K562 (cell line): ENCODE results near the gene SYT1. TPM values are rescaled to one million over a fixed set of nuclear protein-coding genes. Genes with fewer than 3 reads are reported as not detected.

ENCODE experiments used
- ATAC-seq: fragments of 200-7000 bp; cut with Tn5 transposase; 3 replicates; pipeline ENCODE4 v1.9.1; 2020; ENCODE audit warnings: moderate library complexity
- BruUV-seq: library from RNA; stranded (reverse); fragments of 400-500 nt; replicated peaks from 2 replicates; lab custom pipeline; 2021; lab: Mats Ljungman, UMichigan
- CTCF ChIA-PET: fragments of 300-600 bp; formaldehyde crosslinking; extraction: SDS; loops from one replicate; lab custom pipeline; 2021; ENCODE audit warnings: low intra/inter-chr PET ratio; lab: Yijun Ruan, JAX
- POLR2A ChIA-PET: fragments of 300-600, 350-650 bp; sonication (Branson Sonifier 250); formaldehyde crosslinking; extraction: SDS; loops from one replicate; lab custom pipeline; 2021; ENCODE audit warnings: antibody characterized with exemption, inconsistent platforms; lab: Yijun Ruan, JAX
- DNase-seq, 4 experiments: peaks; one replicate each; pipeline versions ENCODE4 v3.0.0 to v3.0.0-alpha.2; 2011 to 2018; ENCODE audit warnings: low spot score in 3 of 4, mixed read lengths in 3 of 4; ENCODE audit errors: extremely low read depth in 1 of 4
- FAIRE-seq: peaks from 2 replicates; lab custom pipeline; 2011; peaks lifted over from hg19 to GRCh38; lab: Jason Lieb, UNC
- H2AFZ ChIP-seq: 2 replicates; pipeline ENCODE4 v1.6.0; 2011; ENCODE audit warnings: low read depth, low read length, control low read depth, inconsistent platforms
- H3K27ac ChIP-seq: fragments of 200-600 bp; 3 replicates; pipeline ENCODE4 v1.8.0; 2011; ENCODE audit warnings: low read depth, mild to moderate bottlenecking, control low read depth, inconsistent platforms, low read length, moderate library complexity, mixed read lengths; ENCODE audit errors: extremely low read depth
- H3K27me3 ChIP-seq, 2 experiments: fragments of 300-600 bp in 1 of 2; 2 replicates in 1 of 2; 3 replicates in 1 of 2; pipeline versions ENCODE4 v1.6.0 to v1.8.0; 2011; ENCODE audit warnings: inconsistent platforms in 2 of 2, low read length in 2 of 2, mild to moderate bottlenecking in 1 of 2, mixed read lengths in 1 of 2, moderate library complexity in 1 of 2; ENCODE audit not compliant: control insufficient read depth in 2 of 2, insufficient read depth in 2 of 2
- H3K36me3 ChIP-seq: fragments of 300-600 bp; 3 replicates; pipeline ENCODE4 v1.8.0; 2011; ENCODE audit warnings: mild to moderate bottlenecking, low read length, inconsistent platforms; ENCODE audit not compliant: control insufficient read depth, insufficient read depth
- H3K4me1 ChIP-seq, 2 experiments: fragments of 200-600 bp in 1 of 2; replicated peaks in 1 of 2; 2 replicates in 1 of 2; 3 replicates in 1 of 2; pipeline versions ENCODE4 v1.5.1 to v1.8.0; 2011; ENCODE audit warnings: inconsistent platforms in 2 of 2, low read length in 2 of 2, mild to moderate bottlenecking in 1 of 2, mixed read lengths in 1 of 2, moderate library complexity in 1 of 2; ENCODE audit not compliant: control insufficient read depth in 2 of 2, insufficient read depth in 2 of 2
- H3K4me2 ChIP-seq: 2 replicates; pipeline ENCODE4 v1.6.1; 2011; ENCODE audit warnings: low read length, control low read depth, inconsistent platforms, mixed read lengths; ENCODE audit not compliant: insufficient read depth
- H3K4me3 ChIP-seq: fragments of 200-600 bp; sonication (generic), shearing (Covaris generic); 2 replicates; pipeline ENCODE4 v1.5.1; 2016; ENCODE audit warnings: control low read depth, inconsistent platforms
- H3K79me2 ChIP-seq: fragments of 200-600 bp; 3 replicates; pipeline ENCODE4 v1.8.0; 2011; ENCODE audit warnings: low read length, inconsistent platforms; ENCODE audit not compliant: control insufficient read depth, insufficient read depth
- H3K9ac ChIP-seq, 2 experiments: 2 replicates each; pipeline versions ENCODE4 v1.6.0 to v1.6.1; 2011; ENCODE audit warnings: low read depth in 2 of 2, low read length in 2 of 2, control low read depth in 1 of 2, inconsistent platforms in 1 of 2, mild to moderate bottlenecking in 1 of 2, mixed read lengths in 1 of 2; ENCODE audit not compliant: insufficient read depth in 1 of 2
- H3K9me1 ChIP-seq: one replicate; pipeline ENCODE4 v1.6.0; 2011; ENCODE audit warnings: inconsistent platforms, mild to moderate bottlenecking, low read length, moderate library complexity; ENCODE audit not compliant: control insufficient read depth, insufficient read depth
- H3K9me3 ChIP-seq: replicated peaks from 2 replicates; pipeline ENCODE4 v1.5.1; 2011; ENCODE audit warnings: low read depth, low read length, inconsistent platforms; ENCODE audit not compliant: control insufficient read depth, insufficient read depth
- H4K20me1 ChIP-seq: replicated peaks from 2 replicates; pipeline ENCODE4 v1.6.1; 2011; ENCODE audit warnings: low read length, inconsistent platforms, mixed read lengths; ENCODE audit not compliant: control insufficient read depth, insufficient read depth
- BCOR ChIP-seq: fragments of 450-650 bp; IDR thresholded peaks from 2 replicates; pipeline ENCODE4 v1.6.1; 2016
- JUND ChIP-seq, 2 experiments: IDR thresholded peaks; 2 replicates in 1 of 2; 3 replicates in 1 of 2; pipeline ENCODE4 v1.6.1; 2011; ENCODE audit warnings: borderline replicate concordance in 2 of 2, low read depth in 2 of 2, low read length in 2 of 2, improper control_type of control experiment in 1 of 2, missing biosample characterization in 1 of 2, missing genetic modification characterization in 1 of 2, missing genetic modification reagents in 1 of 2
- NR3C1 ChIP-seq: sonication (generic); formaldehyde crosslinking; IDR thresholded peaks from 2 replicates; pipeline ENCODE4 v1.8.1; 2022; ENCODE audit warnings: missing genetic modification reagents
- POLR2G ChIP-seq: fragments of 200-400 bp; formaldehyde crosslinking; IDR thresholded peaks from 2 replicates; pipeline ENCODE4 v1.6.1; 2017; ENCODE audit warnings: low read depth, mild to moderate bottlenecking, antibody characterized with exemption, low read length, moderate library complexity
- PTTG1 ChIP-seq: fragments of 450-650 bp; IDR thresholded peaks from 2 replicates; pipeline ENCODE4 v1.6.1; 2016; ENCODE audit warnings: low read depth, mild to moderate bottlenecking, missing genetic modification characterization, missing compliant biosample characterization
- TEAD2 ChIP-seq: fragments of 450-650 bp; IDR thresholded peaks from 2 replicates; pipeline ENCODE4 v1.6.1; 2016; ENCODE audit warnings: missing genetic modification characterization, control low read depth, missing compliant biosample characterization
- ZKSCAN3 ChIP-seq: fragments of 250-450 bp; sonication (Bioruptor Pico); IDR thresholded peaks from 2 replicates; pipeline ENCODE4 v1.4.0; 2020
- ZMIZ1 ChIP-seq, 2 experiments: fragments of 150-350 bp in 1 of 2; IDR thresholded peaks; 2 replicates each; pipeline ENCODE4 v1.6.1; 2012 to 2016; ENCODE audit warnings: low read depth in 2 of 2, low read length in 2 of 2, mild to moderate bottlenecking in 1 of 2, moderate library complexity in 1 of 2
- WGBS: fragments of 100-300 bp; shearing (Covaris generic); methylation state at CpG from one replicate; pipeline ENCODE4 v1.1.6; 2016; ENCODE audit warnings: low coverage, mixed read lengths; ENCODE audit not compliant: insufficient coverage; ENCODE audit errors: missing lambda C conversion rate; 5-methylcytosine and 5-hydroxymethylcytosine counted together
- in situ Hi-C: fragments of 300-500 bp; cut with MboI; formaldehyde crosslinking; loops from 4 replicates; pipeline ENCODE4 v1.15.0; 2018; ENCODE audit warnings: inconsistent platforms, mixed read lengths
- intact Hi-C: fragments of 100-400 bp; cut with micrococcal nuclease; formaldehyde crosslinking; loops from 2 replicates; pipeline ENCODE4 v1.14.2; 2022
- polyA plus RNA-seq, 8 experiments: library from polyadenylated mRNA; depleted of rRNA in 4 of 8; stranded (reverse) in 5 of 8; unstranded in 3 of 8; fragments of >200 nt; fragmentation: Nextera tagmentation in 2 of 8; fragmentation: Illumina TruSeq in 1 of 8; extraction: Ambion mirVana in 2 of 8; extraction: Trizol in 1 of 8; gene quantifications; 2 replicates each; pipeline versions ENCODE4 v1.2.1 to v1.2.3, GENCODE V29; 2011 to 2014; ENCODE audit warnings: inconsistent platforms in 1 of 8, missing spikeins in 1 of 8
- total RNA-seq, 7 experiments: library from RNA; depleted of rRNA in 6 of 7; stranded (reverse); fragments of >200 nt in 6 of 7; fragmentation: Illumina TruSeq in 2 of 7; extraction: Trizol in 2 of 7; gene quantifications; 2 replicates each; pipeline versions ENCODE4 v1.2.1 to v1.2.3, GENCODE V29; 2011 to 2021; ENCODE audit warnings: low replicate concordance in 1 of 7
- TF ChIP-seq, protein P1 (sequence below): fragments of 200-400 bp; formaldehyde crosslinking; IDR thresholded peaks from 2 replicates; pipeline ENCODE4 v1.6.1; 2017; ENCODE audit warnings: mild to moderate bottlenecking, low read depth, low read length, moderate library complexity
- TF ChIP-seq, protein P2 (sequence below), 2 experiments: IDR thresholded peaks in 1 of 2; conservative IDR thresholded peaks in 1 of 2; 2 replicates each; pipeline ENCODE4 v1.6.1; 2016; ENCODE audit warnings: low read depth in 2 of 2, mild to moderate bottlenecking in 1 of 2, missing compliant biosample characterization in 1 of 2, missing genetic modification characterization in 1 of 2, moderate library complexity in 1 of 2

The SYT1 gene
- total and polyA plus RNA-seq, 9 of the 15 experiments (the other 6 are each of a cell fraction or from before 2014, with no cell fraction given) = 0.03 to 0.13 (median 0.07) TPM; not detected in 4

DNA sequence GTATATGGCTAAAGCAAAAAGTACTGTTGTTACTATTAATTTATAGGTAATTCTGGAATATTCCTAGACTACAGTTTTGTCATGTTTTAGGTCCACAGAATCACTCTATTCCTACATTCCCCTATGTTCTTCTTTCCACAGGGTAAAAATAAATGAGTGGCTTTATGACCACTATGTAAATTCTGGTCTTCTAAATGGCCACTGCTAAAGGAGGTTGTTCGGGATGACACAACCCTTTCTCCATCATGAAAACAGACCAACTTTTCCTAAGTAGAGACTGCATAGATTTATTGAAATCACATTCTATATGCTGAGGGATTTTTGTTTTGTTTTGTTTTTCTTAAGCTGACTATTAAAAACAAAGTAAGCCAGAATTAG is 88.0 kb downstream of the SYT1 start:
- Histone ChIP-seq H3K36me3 (no peaks in the 10 kb centered on the region), H4K20me1 (no peaks in the 10 kb centered on the region), H3K4me2 (no peak overlapping the region), H3K9me3 (no peaks in the 10 kb centered on the region), H3K27me3 (no peaks in the 10 kb centered on the region), H3K4me1 (no peaks in the 10 kb centered on the region), H3K9ac (no peak overlapping the region), H3K27ac (no peak overlapping the region), H3K79me2 (no peaks in the 10 kb centered on the region), H3K4me3 (no peak overlapping the region), H3K9me1 (no peaks in the 10 kb centered on the region), H2AFZ (no peak overlapping the region)
- ATAC-seq (no peak), FAIRE-seq (no peak), DNase-seq (no peak)
- WGBS = 8% methylated on average over 1 of the region's 1 CpG
- in situ Hi-C loops (no loop called here), intact Hi-C loops (no loop called here)
- no TSS peak for BruUV-seq
- ChIA-PET POLR2A (no interaction called here), CTCF (no interaction called here)
- TF ChIP-seq TEAD2 (no peak), ZKSCAN3 (no peak), POLR2G (no peak), NR3C1 (CRISPR knock-in tag) (no peak), PTTG1 (tag) (no peak), JUND (IDR thresholded peaks at IDR 0.05; ENCODE audit: borderline replicate concordance, low read depth, low read length) (no peak), JUND (tag; IDR thresholded peaks at IDR 0.05; ENCODE audit: borderline replicate concordance, low read depth, low read length) (no peak), ZMIZ1 (IDR thresholded peaks at IDR 0.05; ENCODE audit: low read depth in 2 of 2, low read length in 2 of 2) (no peak), BCOR (no peak)
- TF ChIP-seq, protein P1, sequence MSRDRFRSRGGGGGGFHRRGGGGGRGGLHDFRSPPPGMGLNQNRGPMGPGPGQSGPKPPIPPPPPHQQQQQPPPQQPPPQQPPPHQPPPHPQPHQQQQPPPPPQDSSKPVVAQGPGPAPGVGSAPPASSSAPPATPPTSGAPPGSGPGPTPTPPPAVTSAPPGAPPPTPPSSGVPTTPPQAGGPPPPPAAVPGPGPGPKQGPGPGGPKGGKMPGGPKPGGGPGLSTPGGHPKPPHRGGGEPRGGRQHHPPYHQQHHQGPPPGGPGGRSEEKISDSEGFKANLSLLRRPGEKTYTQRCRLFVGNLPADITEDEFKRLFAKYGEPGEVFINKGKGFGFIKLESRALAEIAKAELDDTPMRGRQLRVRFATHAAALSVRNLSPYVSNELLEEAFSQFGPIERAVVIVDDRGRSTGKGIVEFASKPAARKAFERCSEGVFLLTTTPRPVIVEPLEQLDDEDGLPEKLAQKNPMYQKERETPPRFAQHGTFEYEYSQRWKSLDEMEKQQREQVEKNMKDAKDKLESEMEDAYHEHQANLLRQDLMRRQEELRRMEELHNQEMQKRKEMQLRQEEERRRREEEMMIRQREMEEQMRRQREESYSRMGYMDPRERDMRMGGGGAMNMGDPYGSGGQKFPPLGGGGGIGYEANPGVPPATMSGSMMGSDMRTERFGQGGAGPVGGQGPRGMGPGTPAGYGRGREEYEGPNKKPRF = no peak
- TF ChIP-seq, protein P2, sequence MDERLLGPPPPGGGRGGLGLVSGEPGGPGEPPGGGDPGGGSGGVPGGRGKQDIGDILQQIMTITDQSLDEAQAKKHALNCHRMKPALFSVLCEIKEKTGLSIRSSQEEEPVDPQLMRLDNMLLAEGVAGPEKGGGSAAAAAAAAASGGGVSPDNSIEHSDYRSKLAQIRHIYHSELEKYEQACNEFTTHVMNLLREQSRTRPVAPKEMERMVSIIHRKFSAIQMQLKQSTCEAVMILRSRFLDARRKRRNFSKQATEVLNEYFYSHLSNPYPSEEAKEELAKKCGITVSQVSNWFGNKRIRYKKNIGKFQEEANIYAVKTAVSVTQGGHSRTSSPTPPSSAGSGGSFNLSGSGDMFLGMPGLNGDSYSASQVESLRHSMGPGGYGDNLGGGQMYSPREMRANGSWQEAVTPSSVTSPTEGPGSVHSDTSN (CRISPR knock-in tag; IDR thresholded peaks at IDR 0.05; ENCODE audit: low read depth) = no peak
- TF ChIP-seq, protein P2 (tag; conservative IDR thresholded peaks at IDR 0.05; ENCODE audit: low read depth) = no peak
